Testis (tissue), 2 donors: Measurements from ENCODE around the gene ACACB.

Experiments used
- CTCF ChIP-seq, 3 experiments: fragments of 450-650 bp in 2 of 3; fragments of 200-600 bp in 1 of 3; sonication (generic) in 1 of 3; IDR thresholded peaks; one replicate each; pipeline ENCODE4 v1.5.1; 2016 to 2019; ENCODE audit warnings: antibody characterized with exemption in 3 of 3, mild to moderate bottlenecking in 2 of 3, moderate library complexity in 1 of 3
- POLR2A ChIP-seq: fragments of 450-650 bp; IDR thresholded peaks from one replicate; pipeline ENCODE4 v1.6.1; 2017; ENCODE audit warnings: antibody characterized with exemption, mild to moderate bottlenecking, moderate library complexity

GRCh38 chr12:109286652-109287051 lies 170.3 kb downstream of the ACACB start:
- no peak for TF ChIP-seq POLR2A
- no peak for TF ChIP-seq CTCF (IDR thresholded peaks at IDR 0.05)
